ENCODE data around the gene CADM2. TPM values are rescaled to one million over a fixed set of nuclear protein-coding genes. Genes with fewer than 3 reads are reported as not detected.

CADM2 gene
- total and polyA plus RNA-seq, 9 donors = 1.8 to 4.5 (median 3.5) TPM

DNA sequence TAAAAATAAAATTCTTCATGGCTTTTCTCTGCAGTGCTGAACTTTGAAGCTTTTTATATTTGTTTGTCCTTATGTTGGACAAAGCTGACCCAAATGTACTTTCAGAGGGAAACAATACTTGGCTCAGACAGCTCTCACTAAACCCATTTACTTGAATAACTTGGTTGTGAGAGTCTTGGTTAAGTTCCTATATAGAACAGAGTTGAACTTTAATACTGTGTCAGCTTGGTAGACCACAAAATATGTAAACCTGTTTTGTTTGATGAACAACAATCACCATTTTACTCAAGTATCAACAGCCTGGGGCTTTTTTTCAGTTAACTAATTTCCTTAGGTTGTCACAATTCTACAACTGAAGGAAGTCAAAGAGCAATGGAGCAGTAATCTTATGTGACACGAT is 211.9 kb downstream of the CADM2 start:
- no peak for DNase-seq
- no peaks in the 10 kb centered on the region for H3K27me3 ChIP-seq (ENCODE audit: control insufficient read depth, insufficient read depth, low read length)
- no peaks in the 10 kb centered on the region for H3K36me3 ChIP-seq (ENCODE audit: control insufficient read depth, insufficient read depth, low read length)
- no peaks in the 10 kb centered on the region for H3K4me1 ChIP-seq (ENCODE audit: control insufficient read depth, insufficient read depth, low read length)
- H3K27ac ChIP-seq (ENCODE audit: low read length) = no peak overlapping the region
- H3K9me3 ChIP-seq (replicated peaks; ENCODE audit: control insufficient read depth, low read depth, low read length) = no peaks in the 10 kb centered on the region
- H3K4me3 ChIP-seq (ENCODE audit: low read length) = no peak overlapping the region
- WGBS (ENCODE audit: insufficient coverage) = no CpG with 5 or more reads among the region's 1 CpG

DNA sequence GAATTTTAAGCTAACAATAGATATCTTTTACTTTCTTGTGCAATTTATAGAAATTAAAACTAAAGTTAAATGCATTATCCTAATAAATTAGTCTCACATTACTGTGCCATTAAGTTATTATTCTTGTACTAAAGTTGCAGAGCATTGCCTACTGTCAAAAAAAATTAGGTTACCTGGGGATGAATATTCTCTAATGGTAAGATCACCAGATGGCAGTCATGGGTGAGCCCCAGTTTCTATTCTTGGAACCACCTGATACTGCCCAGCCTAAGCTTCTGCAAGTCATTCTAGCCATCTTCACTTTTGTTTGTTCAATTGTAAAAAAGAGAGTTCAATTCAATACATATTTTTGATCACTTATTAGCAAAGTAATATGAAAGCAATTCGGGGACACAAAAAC is 213.2 kb downstream of the CADM2 start:
- no peak for DNase-seq
- H3K27me3 ChIP-seq (ENCODE audit: control insufficient read depth, insufficient read depth, low read length) = no peaks in the 10 kb centered on the region
- H3K4me1 ChIP-seq (ENCODE audit: control insufficient read depth, insufficient read depth, low read length) = no peaks in the 10 kb centered on the region
- H3K9me3 ChIP-seq (replicated peaks; ENCODE audit: control insufficient read depth, low read depth, low read length) = no peaks in the 10 kb centered on the region
- no peaks in the 10 kb centered on the region for H3K36me3 ChIP-seq (ENCODE audit: control insufficient read depth, insufficient read depth, low read length)
- no peak overlapping the region for H3K4me3 ChIP-seq (ENCODE audit: low read length)
- no CpG with 5 or more reads among the region's 1 CpG for WGBS (ENCODE audit: insufficient coverage)
- H3K27ac ChIP-seq (ENCODE audit: low read length) = no peak overlapping the region

DNA sequence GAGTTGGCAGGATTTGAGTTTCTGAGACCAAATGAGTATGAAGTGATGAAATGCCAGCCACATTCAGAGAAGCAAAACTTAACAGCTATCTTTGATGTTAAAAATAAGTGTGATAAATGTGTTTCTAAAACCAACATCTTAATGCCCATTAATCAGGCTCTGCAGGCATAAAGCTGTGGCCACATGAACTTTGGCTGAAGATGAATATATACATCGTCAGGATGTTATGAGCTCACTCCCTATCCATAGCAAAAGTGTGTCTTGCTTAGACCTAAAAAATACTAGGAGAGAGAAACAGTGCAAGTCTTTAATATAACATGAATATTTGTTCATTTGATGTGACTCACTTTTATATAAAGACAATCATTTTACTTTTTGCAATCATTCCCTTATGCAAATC is 218.0 kb downstream of the CADM2 start:
- no peak for DNase-seq
- Histone ChIP-seq H3K4me1 (ENCODE audit: control insufficient read depth, insufficient read depth, low read length) (no peaks in the 10 kb centered on the region), H3K9me3 (replicated peaks; ENCODE audit: control insufficient read depth, low read depth, low read length) (no peaks in the 10 kb centered on the region), H3K36me3 (ENCODE audit: control insufficient read depth, insufficient read depth, low read length) (no peaks in the 10 kb centered on the region), H3K4me3 (ENCODE audit: low read length) (no peak overlapping the region), H3K27ac (ENCODE audit: low read length) (no peak overlapping the region), H3K27me3 (ENCODE audit: control insufficient read depth, insufficient read depth, low read length) (no peaks in the 10 kb centered on the region)
- no CpG with 5 or more reads among the region's 1 CpG for WGBS (ENCODE audit: insufficient coverage)

DNA sequence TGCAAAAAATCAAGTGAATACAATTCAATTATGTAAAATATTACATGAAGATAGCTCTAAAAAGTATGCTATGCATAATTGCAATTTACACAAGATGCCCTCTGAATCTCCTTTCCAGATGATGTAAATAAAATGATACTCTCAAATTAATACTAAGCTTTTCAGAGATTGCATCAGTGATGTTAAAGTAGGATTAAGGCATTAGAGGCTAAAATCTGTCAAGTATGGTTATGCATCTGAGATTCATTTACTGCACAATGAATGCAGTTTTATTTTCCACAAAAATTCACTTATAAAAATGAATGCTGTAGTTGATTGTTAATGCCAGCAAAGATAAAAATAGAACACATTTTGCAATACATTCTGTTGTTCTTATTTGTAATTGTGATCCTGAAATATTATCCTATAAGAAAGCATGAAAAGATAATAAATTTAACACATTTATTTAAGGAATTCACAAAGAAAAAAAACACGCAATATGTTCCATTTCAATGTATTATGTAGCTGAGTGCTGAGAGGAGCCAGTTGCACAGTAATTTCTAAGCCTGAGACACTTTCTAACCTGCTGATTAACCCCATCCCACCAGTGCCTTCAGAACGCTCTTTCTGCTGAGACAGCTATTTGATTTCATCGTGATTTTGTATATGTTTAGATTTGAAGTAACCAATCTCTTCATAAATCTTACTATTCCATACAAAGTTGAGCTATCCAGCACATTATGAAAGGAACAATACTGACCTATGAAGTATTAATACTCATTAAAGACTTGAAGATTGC is 224.4 kb downstream of the CADM2 start:
- no peaks in the 10 kb centered on the region for H3K36me3 ChIP-seq (ENCODE audit: control insufficient read depth, insufficient read depth, low read length)
- no CpG with 5 or more reads among the region's 3 CpGs for WGBS (ENCODE audit: insufficient coverage)
- H3K4me3 ChIP-seq (ENCODE audit: low read length) = no peak overlapping the region
- H3K27ac ChIP-seq (ENCODE audit: low read length) = no peak overlapping the region
- H3K4me1 ChIP-seq (ENCODE audit: control insufficient read depth, insufficient read depth, low read length) = no peaks in the 10 kb centered on the region
- no peaks in the 10 kb centered on the region for H3K27me3 ChIP-seq (ENCODE audit: control insufficient read depth, insufficient read depth, low read length)
- no peak for DNase-seq
- no peaks in the 10 kb centered on the region for H3K9me3 ChIP-seq (replicated peaks; ENCODE audit: control insufficient read depth, low read depth, low read length)

DNA sequence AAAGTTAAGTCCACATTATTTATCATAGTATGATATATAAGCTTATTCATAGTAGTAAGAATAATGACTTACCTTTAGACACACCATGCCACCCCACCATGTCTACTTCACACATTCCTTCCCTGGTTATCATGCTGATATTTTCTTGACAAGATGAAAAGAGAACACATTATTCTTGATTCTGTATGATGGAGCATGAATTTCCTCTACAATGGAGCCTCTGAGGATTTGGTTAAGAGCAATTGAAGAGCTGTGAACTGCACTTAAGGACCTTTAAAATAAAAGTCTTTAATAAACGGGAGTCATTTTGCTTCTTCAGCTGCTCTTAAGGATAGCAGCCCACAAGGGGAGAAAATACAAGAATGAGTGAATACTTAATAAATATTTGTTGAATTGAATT is 226.7 kb downstream of the CADM2 start:
- H3K36me3 ChIP-seq (ENCODE audit: control insufficient read depth, insufficient read depth, low read length) = no peaks in the 10 kb centered on the region
- DNase-seq = no peak
- H3K4me3 ChIP-seq (ENCODE audit: low read length) = no peak overlapping the region
- H3K27me3 ChIP-seq (ENCODE audit: control insufficient read depth, insufficient read depth, low read length) = no peaks in the 10 kb centered on the region
- WGBS (ENCODE audit: insufficient coverage) = no CpG with 5 or more reads among the region's 1 CpG
- H3K9me3 ChIP-seq (replicated peaks; ENCODE audit: control insufficient read depth, low read depth, low read length) = no peaks in the 10 kb centered on the region
- H3K27ac ChIP-seq (ENCODE audit: low read length) = no peak overlapping the region
- H3K4me1 ChIP-seq (ENCODE audit: control insufficient read depth, insufficient read depth, low read length) = no peaks in the 10 kb centered on the region

DNA sequence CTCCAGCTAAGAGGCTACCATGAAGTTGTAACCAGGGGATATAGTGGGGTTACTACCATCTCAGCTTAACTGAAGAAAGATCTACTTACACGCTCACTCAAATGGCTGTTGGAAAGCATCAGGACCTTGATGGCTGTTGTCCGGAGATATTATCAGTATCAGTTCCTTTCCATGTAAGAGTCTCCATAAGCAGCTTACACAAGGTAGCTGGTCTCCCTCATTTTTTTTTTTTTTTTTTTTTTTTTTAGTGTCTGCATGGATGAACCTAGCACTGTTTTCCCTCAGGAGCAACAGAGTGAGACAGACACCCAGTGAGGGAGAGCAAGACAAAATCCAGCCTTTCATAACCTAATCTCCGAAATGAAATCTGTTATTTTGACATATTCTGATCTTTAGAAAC is 230.9 kb downstream of the CADM2 start:
- no peaks in the 10 kb centered on the region for H3K27me3 ChIP-seq (ENCODE audit: control insufficient read depth, insufficient read depth, low read length)
- H3K4me3 ChIP-seq (ENCODE audit: low read length) = no peak overlapping the region
- no peak for DNase-seq
- no peak overlapping the region for H3K27ac ChIP-seq (ENCODE audit: low read length)
- no peaks in the 10 kb centered on the region for H3K36me3 ChIP-seq (ENCODE audit: control insufficient read depth, insufficient read depth, low read length)
- no peaks in the 10 kb centered on the region for H3K4me1 ChIP-seq (ENCODE audit: control insufficient read depth, insufficient read depth, low read length)
- no CpG with 5 or more reads among the region's 3 CpGs for WGBS (ENCODE audit: insufficient coverage)
- no peaks in the 10 kb centered on the region for H3K9me3 ChIP-seq (replicated peaks; ENCODE audit: control insufficient read depth, low read depth, low read length)

DNA sequence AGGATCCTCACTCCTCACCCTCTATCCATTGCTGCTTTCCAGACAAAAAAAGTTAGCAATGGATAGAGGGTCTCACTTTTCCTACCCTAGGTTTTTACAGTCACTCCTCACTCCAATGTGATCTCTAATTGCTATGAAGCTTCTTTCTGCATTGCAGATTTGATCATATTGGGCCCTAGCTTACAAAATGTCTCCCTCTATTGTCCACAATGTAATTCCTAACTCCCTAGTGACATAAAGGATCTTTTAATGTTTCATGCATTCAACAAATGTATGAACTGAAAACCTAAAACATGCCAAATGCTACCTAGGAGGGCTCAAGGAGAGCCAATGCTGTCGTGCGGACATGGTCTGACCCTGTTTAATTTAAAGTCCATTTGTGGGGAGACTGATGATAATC is 234.8 kb downstream of the CADM2 start:
- H3K9me3 ChIP-seq (replicated peaks; ENCODE audit: control insufficient read depth, low read depth, low read length) = no peaks in the 10 kb centered on the region
- H3K4me3 ChIP-seq (ENCODE audit: low read length) = no peak overlapping the region
- no peak for DNase-seq
- H3K36me3 ChIP-seq (ENCODE audit: control insufficient read depth, insufficient read depth, low read length) = no peaks in the 10 kb centered on the region
- H3K27ac ChIP-seq (ENCODE audit: low read length) = no peak overlapping the region
- no peaks in the 10 kb centered on the region for H3K4me1 ChIP-seq (ENCODE audit: control insufficient read depth, insufficient read depth, low read length)
- H3K27me3 ChIP-seq (ENCODE audit: control insufficient read depth, insufficient read depth, low read length) = no peaks in the 10 kb centered on the region
- WGBS (ENCODE audit: insufficient coverage) = no CpG with 5 or more reads among the region's 2 CpGs

DNA sequence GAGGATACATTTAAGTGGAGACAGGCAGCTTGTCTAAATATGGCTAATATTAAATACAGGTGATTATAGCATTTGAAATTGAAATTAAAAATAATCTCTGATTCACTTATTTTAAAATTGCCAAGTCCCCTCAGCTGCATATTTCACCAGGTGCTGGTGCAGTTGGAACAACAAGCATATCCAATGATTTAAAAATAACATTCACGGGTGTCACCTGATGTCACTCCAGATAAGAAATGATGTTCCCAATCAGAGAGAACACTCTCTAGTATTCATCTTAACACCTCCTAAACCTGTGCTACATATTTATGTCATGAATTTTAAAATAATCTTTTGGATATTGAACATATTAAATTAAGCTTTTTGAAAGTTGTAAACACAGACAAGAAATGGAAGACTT is 249.9 kb downstream of the CADM2 start:
- Histone ChIP-seq H3K27me3 (ENCODE audit: control insufficient read depth, insufficient read depth, low read length) (no peaks in the 10 kb centered on the region), H3K36me3 (ENCODE audit: control insufficient read depth, insufficient read depth, low read length) (no peaks in the 10 kb centered on the region), H3K4me1 (ENCODE audit: control insufficient read depth, insufficient read depth, low read length) (no peaks in the 10 kb centered on the region), H3K27ac (ENCODE audit: low read length) (no peak overlapping the region), H3K9me3 (replicated peaks; ENCODE audit: control insufficient read depth, low read depth, low read length) (no peaks in the 10 kb centered on the region), H3K4me3 (ENCODE audit: low read length) (no peak overlapping the region)
- no peak for DNase-seq
- 40% methylated on average over 1 of the region's 1 CpG for WGBS (ENCODE audit: insufficient coverage)

DNA sequence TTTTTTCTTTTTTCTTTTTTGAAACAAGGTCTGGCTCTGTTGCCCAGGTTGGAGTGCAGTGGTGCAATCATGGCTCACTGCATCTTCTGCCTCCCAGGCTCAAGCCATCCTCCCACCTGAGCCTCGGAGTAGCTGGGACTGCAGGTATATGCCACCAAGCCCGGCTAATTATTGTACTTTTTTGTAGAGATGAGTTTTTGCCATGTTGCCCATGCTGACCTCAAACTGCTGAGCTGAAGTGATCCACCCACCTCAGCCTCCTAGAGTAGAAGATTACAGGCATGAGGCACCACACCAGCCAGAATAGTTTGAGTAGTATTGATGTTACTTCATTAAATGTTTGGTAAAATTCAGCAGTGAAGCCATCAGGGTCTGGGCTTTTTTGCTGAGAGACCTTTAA is 251.8 kb downstream of the CADM2 start:
- DNase-seq = no peak
- Histone ChIP-seq H3K9me3 (replicated peaks; ENCODE audit: control insufficient read depth, low read depth, low read length) (no peaks in the 10 kb centered on the region), H3K27me3 (ENCODE audit: control insufficient read depth, insufficient read depth, low read length) (no peaks in the 10 kb centered on the region), H3K4me3 (ENCODE audit: low read length) (no peak overlapping the region), H3K4me1 (ENCODE audit: control insufficient read depth, insufficient read depth, low read length) (no peaks in the 10 kb centered on the region), H3K36me3 (ENCODE audit: control insufficient read depth, insufficient read depth, low read length) (no peaks in the 10 kb centered on the region), H3K27ac (ENCODE audit: low read length) (no peak overlapping the region)
- WGBS (ENCODE audit: insufficient coverage) = no CpG with 5 or more reads among the region's 2 CpGs

DNA sequence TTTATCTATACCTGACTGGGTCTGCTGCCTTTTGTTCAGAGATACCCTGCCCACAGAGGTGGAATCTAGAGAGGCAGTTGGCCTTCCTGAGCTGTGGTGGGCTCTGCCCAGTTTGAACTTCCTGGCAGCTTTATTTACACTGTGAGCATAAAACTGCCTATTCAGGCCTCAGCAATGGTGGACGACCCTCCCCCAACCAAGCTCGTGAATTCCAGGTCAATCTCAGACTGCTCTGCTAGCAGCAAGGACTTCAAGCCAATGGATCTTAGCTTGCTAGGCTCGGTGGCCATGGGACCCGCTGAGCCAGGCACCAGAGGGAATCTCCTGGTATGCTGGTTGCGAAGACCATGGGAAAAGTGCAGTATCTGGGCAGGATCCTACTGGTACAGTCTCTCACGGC is 270.2 kb downstream of the CADM2 start:
- H3K27me3 ChIP-seq (ENCODE audit: control insufficient read depth, insufficient read depth, low read length) = no peaks in the 10 kb centered on the region
- H3K27ac ChIP-seq (ENCODE audit: low read length) = no peak overlapping the region
- no peaks in the 10 kb centered on the region for H3K36me3 ChIP-seq (ENCODE audit: control insufficient read depth, insufficient read depth, low read length)
- H3K4me1 ChIP-seq (ENCODE audit: control insufficient read depth, insufficient read depth, low read length) = no peaks in the 10 kb centered on the region
- WGBS (ENCODE audit: insufficient coverage) = 64% methylated on average over 5 of the region's 6 CpGs
- DNase-seq = no peak
- H3K4me3 ChIP-seq (ENCODE audit: low read length) = no peak overlapping the region
- no peaks in the 10 kb centered on the region for H3K9me3 ChIP-seq (replicated peaks; ENCODE audit: control insufficient read depth, low read depth, low read length)

DNA sequence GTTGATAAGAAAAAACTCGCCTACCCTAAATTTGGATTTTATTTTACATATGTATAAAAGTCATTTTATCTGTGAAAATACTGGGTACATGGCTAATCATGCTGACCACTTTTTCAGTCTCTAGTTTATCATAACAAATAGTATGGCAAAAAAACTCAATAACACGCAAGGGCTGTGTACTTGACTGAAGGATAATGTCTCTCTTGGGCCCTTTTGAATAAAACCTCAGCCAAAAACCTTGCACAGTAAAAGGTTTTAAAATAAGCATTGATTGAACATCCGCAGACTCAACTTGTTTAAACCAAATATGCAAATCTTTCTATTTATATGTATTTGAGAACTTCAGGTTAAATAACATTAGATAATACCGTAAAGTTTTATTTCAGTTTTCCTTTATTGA is 285.3 kb downstream of the CADM2 start:
- no CpG with 5 or more reads among the region's 4 CpGs for WGBS (ENCODE audit: insufficient coverage)
- Histone ChIP-seq H3K27ac (ENCODE audit: low read length) (no peak overlapping the region), H3K9me3 (replicated peaks; ENCODE audit: control insufficient read depth, low read depth, low read length) (no peaks in the 10 kb centered on the region), H3K4me1 (ENCODE audit: control insufficient read depth, insufficient read depth, low read length) (no peaks in the 10 kb centered on the region), H3K27me3 (ENCODE audit: control insufficient read depth, insufficient read depth, low read length) (no peaks in the 10 kb centered on the region), H3K36me3 (ENCODE audit: control insufficient read depth, insufficient read depth, low read length) (no peaks in the 10 kb centered on the region), H3K4me3 (ENCODE audit: low read length) (no peak overlapping the region)
- DNase-seq = peak; percentile 10

Data from muscle of leg (tissue), 11 donors.